Measurements from ENCODE around the gene RSRC1.

Gene RSRC1

GRCh38 chr3:158105710-158106253, 4.1 kb upstream of the RSRC1 start:
- TF ChIP-seq, protein P1, sequence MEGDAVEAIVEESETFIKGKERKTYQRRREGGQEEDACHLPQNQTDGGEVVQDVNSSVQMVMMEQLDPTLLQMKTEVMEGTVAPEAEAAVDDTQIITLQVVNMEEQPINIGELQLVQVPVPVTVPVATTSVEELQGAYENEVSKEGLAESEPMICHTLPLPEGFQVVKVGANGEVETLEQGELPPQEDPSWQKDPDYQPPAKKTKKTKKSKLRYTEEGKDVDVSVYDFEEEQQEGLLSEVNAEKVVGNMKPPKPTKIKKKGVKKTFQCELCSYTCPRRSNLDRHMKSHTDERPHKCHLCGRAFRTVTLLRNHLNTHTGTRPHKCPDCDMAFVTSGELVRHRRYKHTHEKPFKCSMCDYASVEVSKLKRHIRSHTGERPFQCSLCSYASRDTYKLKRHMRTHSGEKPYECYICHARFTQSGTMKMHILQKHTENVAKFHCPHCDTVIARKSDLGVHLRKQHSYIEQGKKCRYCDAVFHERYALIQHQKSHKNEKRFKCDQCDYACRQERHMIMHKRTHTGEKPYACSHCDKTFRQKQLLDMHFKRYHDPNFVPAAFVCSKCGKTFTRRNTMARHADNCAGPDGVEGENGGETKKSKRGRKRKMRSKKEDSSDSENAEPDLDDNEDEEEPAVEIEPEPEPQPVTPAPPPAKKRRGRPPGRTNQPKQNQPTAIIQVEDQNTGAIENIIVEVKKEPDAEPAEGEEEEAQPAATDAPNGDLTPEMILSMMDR (IDR thresholded peaks at IDR 0.05; ENCODE audit: extremely low read depth, missing control alignments) = no peak
- no peak for DNase-seq (ENCODE audit: low spot score)

- TF ChIP-seq, protein P1 (IDR thresholded peaks at IDR 0.05; ENCODE audit: extremely low read depth, missing control alignments) = no peak
- DNase-seq (ENCODE audit: low spot score) = no peak
These were observed 3.0 kb upstream of the RSRC1 start for GRCh38 chr3:158106766-158107471.

GRCh38 chr3:158107605-158108444, 2.1 kb upstream of the RSRC1 start:
- TF ChIP-seq, protein P1 (IDR thresholded peaks at IDR 0.05; ENCODE audit: extremely low read depth, missing control alignments) = no peak
- DNase-seq (ENCODE audit: low spot score) = no peak

DNA sequence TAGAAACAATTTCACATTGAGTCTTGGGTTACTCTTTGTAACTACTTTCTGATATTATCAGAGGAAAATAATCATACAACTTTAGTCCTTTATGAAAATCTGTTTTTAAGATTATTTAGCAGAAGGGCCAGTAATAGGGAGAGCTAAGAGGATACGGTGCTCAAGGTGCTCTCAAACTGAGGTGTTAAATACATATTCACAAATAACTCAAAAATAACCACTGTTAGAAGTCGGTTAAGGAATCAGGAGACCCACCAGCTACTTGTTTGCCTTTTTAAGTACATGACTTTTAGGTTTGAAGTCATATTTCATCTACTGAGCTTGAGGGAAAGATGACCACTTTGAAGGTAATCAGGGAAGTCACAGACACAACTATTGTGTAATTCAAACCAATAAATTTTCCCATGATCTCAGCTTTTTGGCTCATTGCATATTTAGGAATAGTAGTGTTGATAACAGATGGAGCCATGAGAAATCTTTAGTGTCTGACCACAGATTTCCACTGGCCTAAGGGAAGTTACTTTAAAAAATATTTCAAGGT, 1.4 kb upstream of the RSRC1 start:
- no peak for DNase-seq (ENCODE audit: low spot score)
- TF ChIP-seq, protein P1 (IDR thresholded peaks at IDR 0.05; ENCODE audit: extremely low read depth, missing control alignments) = no peak

DNA sequence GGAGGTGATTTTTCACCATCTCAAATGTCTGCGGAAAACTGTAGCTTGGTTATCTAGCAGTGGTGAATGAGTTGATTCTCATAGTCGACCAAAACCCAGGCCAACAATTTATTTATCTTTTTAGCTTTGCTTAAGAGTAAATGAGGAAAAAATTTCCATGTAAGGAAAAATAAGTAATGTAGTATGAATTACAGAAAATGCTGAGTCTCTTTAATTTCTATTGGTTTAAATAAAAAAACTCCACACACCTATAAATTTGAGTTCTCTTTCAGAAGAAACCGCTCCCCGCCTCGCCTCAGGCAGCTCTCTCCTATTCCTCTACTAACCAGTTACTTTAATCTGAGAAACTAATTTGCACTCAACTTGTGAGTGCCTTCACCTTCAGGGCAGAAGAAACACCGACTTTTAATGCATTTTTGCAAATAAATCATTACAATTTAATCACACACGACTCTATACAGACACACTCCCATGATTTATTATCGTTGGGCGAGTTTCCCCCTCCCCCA, 540 bp upstream of the RSRC1 start:
- no peak for DNase-seq (ENCODE audit: low spot score)
- TF ChIP-seq, protein P1 (IDR thresholded peaks at IDR 0.05; ENCODE audit: extremely low read depth, missing control alignments) = no peak

GRCh38 chr3:158110658-158111018, 749 bp downstream of the RSRC1 start:
- TF ChIP-seq, protein P1 (IDR thresholded peaks at IDR 0.05; ENCODE audit: extremely low read depth, missing control alignments) = no peak
- DNase-seq (ENCODE audit: low spot score) = no peak
